Measurements from ENCODE around the gene SPRR4.

- TF ChIP-seq BMI1 (IDR thresholded peaks at IDR 0.05; ENCODE audit: borderline replicate concordance) (no peak), PKNOX1 (IDR thresholded peaks at IDR 0.05) (no peak), CTCF (IDR thresholded peaks at IDR 0.05 in 2 of 3, conservative IDR thresholded peaks at IDR 0.05 in 1 of 3; ENCODE audit: control insufficient read depth in 2 of 3, extremely low read depth in 1 of 3, insufficient read depth in 1 of 3, low read depth in 3 of 3, low read length in 3 of 3) (no peak), CEBPZ (IDR thresholded peaks at IDR 0.05; ENCODE audit: low read depth, low read length) (no peak), CEBPB (IDR thresholded peaks at IDR 0.05; ENCODE audit: borderline replicate concordance in 1 of 2, low read depth in 2 of 2, low read length in 2 of 2) (no peak), SPI1 (IDR thresholded peaks at IDR 0.05; ENCODE audit: borderline replicate concordance, insufficient read depth, low read depth, low read length) (0 out of 2 replicates have a peak, but pooled peaks have one; percentile 4), ESRRA (IDR thresholded peaks at IDR 0.05; ENCODE audit: low read length) (no peak), POLR2A (IDR thresholded peaks at IDR 0.05; ENCODE audit: low read depth, low read length) (no peak), PAX8 (IDR thresholded peaks at IDR 0.05) (no peak), RFX5 (IDR thresholded peaks at IDR 0.05; ENCODE audit: low read depth, low read length) (no peak), MTA3 (IDR thresholded peaks at IDR 0.05; ENCODE audit: borderline replicate concordance, low read length) (no peak), FOS (IDR thresholded peaks at IDR 0.05; ENCODE audit: borderline replicate concordance, extremely low read depth, insufficient read length) (no peak)
These were observed 1.4 kb upstream of the SPRR4 start for GRCh38 chr1:152969036-152969435.

Measured in GM12878 (cell line).